ENCODE data around the gene XPNPEP3. TPM values are rescaled to one million over a fixed set of nuclear protein-coding genes. Genes with fewer than 3 reads are reported as not detected.
"Not testable (repeated sequence)": the region's sequence is repeated elsewhere in the genome, so short reads cannot be mapped to it uniquely, and the experiment has no call there.

Gene XPNPEP3
- total RNA-seq, 6 experiments from 2014 or later = 22.7 to 30.5 (median 29.0) TPM

GRCh38 chr22:40862537-40862936 is 5.6 kb downstream of the XPNPEP3 start:
- no peak for DNase-seq
- Mint-ChIP-seq H3K36me3 (ENCODE audit: low read depth) (peaks cover 19% of the 10 kb centered on the region), H3K27me3 (ENCODE audit: insufficient read depth) (peaks cover 3% of the 10 kb centered on the region), H3K27ac (no peak overlapping the region; the same call in 1 of the 2 replicates), H3K4me1 (ENCODE audit: low read depth) (peaks cover 40% of the 10 kb centered on the region), H3K4me3 (no peak overlapping the region), H3K9me3 (no peaks in the 10 kb centered on the region)
- TF ChIP-seq, protein P1, sequence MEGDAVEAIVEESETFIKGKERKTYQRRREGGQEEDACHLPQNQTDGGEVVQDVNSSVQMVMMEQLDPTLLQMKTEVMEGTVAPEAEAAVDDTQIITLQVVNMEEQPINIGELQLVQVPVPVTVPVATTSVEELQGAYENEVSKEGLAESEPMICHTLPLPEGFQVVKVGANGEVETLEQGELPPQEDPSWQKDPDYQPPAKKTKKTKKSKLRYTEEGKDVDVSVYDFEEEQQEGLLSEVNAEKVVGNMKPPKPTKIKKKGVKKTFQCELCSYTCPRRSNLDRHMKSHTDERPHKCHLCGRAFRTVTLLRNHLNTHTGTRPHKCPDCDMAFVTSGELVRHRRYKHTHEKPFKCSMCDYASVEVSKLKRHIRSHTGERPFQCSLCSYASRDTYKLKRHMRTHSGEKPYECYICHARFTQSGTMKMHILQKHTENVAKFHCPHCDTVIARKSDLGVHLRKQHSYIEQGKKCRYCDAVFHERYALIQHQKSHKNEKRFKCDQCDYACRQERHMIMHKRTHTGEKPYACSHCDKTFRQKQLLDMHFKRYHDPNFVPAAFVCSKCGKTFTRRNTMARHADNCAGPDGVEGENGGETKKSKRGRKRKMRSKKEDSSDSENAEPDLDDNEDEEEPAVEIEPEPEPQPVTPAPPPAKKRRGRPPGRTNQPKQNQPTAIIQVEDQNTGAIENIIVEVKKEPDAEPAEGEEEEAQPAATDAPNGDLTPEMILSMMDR (IDR thresholded peaks at IDR 0.05) = no peak

DNA sequence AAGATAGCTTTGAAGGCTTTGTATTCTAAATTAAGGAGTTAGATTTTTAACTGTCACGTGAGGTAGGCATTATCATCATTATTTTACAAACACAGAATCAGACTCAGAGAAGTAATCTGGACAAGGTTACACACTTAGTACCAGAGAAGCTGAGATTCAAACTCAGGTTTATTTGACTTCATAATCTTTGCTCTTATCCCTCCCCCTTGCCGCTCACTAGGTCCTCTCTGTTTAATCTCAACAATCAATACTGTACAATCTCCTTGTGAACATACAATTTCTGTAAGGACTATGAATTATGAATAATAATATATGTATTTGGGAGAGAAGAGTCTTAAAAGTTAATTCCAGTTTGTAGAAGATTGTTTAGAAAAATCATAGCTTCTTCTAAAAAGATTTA is 10.2 kb downstream of the XPNPEP3 start:
- TF ChIP-seq, protein P1 (IDR thresholded peaks at IDR 0.05) = no peak
- H3K4me1 Mint-ChIP-seq (ENCODE audit: low read depth) = peaks cover 20% of the 10 kb centered on the region
- DNase-seq = no peak
- no peaks in the 10 kb centered on the region for H3K9me3 Mint-ChIP-seq
- no peaks in the 10 kb centered on the region; the same call in 1 of the 2 replicates for H3K27me3 Mint-ChIP-seq (ENCODE audit: insufficient read depth)
- H3K36me3 Mint-ChIP-seq (ENCODE audit: low read depth) = no peaks in the 10 kb centered on the region
- peak overlapping the region; percentile 30; the same call in 1 of the 2 replicates for H3K27ac Mint-ChIP-seq
- no peak overlapping the region for H3K4me3 Mint-ChIP-seq

DNA sequence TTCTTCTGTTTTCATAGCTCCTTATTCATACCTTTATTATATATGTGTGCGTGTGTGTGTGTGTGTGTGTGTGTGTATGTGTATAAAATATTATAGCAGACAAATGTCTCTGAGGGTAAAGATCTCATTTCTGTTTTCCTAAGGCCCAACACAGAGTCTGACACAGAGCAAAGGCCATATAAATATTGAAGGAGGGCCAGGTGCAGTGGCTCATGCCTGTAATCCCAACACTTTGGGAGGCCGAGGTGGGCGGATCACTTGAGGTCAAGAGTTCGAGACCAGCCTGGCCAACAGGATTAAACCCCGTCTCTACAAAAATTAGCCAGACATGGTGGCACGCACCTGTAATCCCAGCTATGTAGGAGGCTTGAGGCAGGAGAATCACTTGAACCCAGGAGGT is 11.4 kb downstream of the XPNPEP3 start:
- DNase-seq; H3K36me3 Mint-ChIP-seq (ENCODE audit: low read depth); H3K27me3 Mint-ChIP-seq (ENCODE audit: insufficient read depth); H3K27ac Mint-ChIP-seq; H3K4me3 Mint-ChIP-seq; H3K9me3 Mint-ChIP-seq: not testable (repeated sequence)
- peaks cover 14% of the 10 kb centered on the region for H3K4me1 Mint-ChIP-seq (ENCODE audit: low read depth)

DNA sequence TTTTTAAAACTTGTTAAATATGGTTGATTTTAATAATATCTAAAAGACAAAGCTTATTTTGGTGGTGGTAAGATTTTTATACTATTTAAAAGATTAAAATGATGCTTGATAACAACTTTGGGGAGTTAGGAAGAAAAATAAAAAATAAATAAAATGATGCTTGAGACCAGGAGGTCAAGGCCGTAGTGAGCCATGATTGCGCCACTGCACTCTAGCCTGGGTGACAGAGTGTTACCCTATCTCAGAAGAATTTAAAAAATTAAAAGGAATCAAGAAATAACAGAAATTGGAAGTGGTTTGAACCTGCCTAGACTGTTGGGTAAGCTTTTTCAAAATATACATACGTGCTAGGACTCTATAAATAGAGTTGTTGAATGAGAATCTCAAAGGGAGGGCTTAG is 17.1 kb downstream of the XPNPEP3 start:
- no peak overlapping the region for H3K27ac Mint-ChIP-seq
- H3K9me3 Mint-ChIP-seq = no peaks in the 10 kb centered on the region
- H3K36me3 Mint-ChIP-seq (ENCODE audit: low read depth) = no peaks in the 10 kb centered on the region; the same call in 1 of the 2 replicates
- no peaks in the 10 kb centered on the region for H3K27me3 Mint-ChIP-seq (ENCODE audit: insufficient read depth)
- DNase-seq = no peak
- no peak overlapping the region for H3K4me3 Mint-ChIP-seq
- H3K4me1 Mint-ChIP-seq (ENCODE audit: low read depth) = no peaks in the 10 kb centered on the region
- TF ChIP-seq, protein P1 (IDR thresholded peaks at IDR 0.05) = no peak

DNA sequence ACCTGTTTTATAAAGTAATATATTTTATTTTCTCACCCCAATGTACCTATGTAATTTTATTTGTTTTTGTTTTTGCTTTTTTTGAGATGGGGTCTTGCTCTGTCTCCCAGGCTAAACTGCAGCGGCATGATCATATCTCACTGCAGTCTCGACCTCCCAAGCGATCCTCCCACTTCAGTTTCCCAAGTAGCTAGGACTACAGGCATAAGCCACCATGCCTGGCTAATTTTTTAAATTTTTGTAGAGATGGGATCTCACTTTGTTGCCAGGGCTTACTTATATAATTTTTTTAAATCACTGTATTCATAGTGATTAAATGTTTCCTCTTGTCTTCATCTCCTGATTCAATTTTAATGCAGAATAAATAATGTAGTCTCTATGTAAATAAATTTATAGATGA is 18.2 kb downstream of the XPNPEP3 start:
- no peak for DNase-seq
- Mint-ChIP-seq H3K36me3 (ENCODE audit: low read depth) (no peaks in the 10 kb centered on the region; the same call in 1 of the 2 replicates), H3K4me1 (ENCODE audit: low read depth) (no peaks in the 10 kb centered on the region), H3K27me3 (ENCODE audit: insufficient read depth) (no peaks in the 10 kb centered on the region; the same call in 1 of the 2 replicates), H3K9me3 (no peaks in the 10 kb centered on the region), H3K4me3 (no peak overlapping the region), H3K27ac (no peak overlapping the region)
- TF ChIP-seq, protein P1 (IDR thresholded peaks at IDR 0.05) = no peak

GRCh38 chr22:40876907-40877306 is 20.0 kb downstream of the XPNPEP3 start:
- no peak overlapping the region for H3K27ac Mint-ChIP-seq
- DNase-seq = no peak
- H3K4me1 Mint-ChIP-seq (ENCODE audit: low read depth) = no peaks in the 10 kb centered on the region
- no peak overlapping the region for H3K4me3 Mint-ChIP-seq
- TF ChIP-seq, protein P1 (IDR thresholded peaks at IDR 0.05) = no peak
- H3K9me3 Mint-ChIP-seq = no peaks in the 10 kb centered on the region
- H3K27me3 Mint-ChIP-seq (ENCODE audit: insufficient read depth) = no peaks in the 10 kb centered on the region; the same call in 1 of the 2 replicates
- peaks cover 4% of the 10 kb centered on the region for H3K36me3 Mint-ChIP-seq (ENCODE audit: low read depth)
